Esophagus squamous epithelium (tissue), 4 donors: ENCODE data around the gene ZNF41.

ENCODE experiments used
- POLR2A ChIP-seq, 4 donors: fragments of 450-650 bp; IDR thresholded peaks; one replicate each; pipeline ENCODE4 v1.6.1; 2017; ENCODE audit warnings: antibody characterized with exemption in 4 of 4, mild to moderate bottlenecking in 4 of 4, moderate library complexity in 3 of 4
- TF ChIP-seq, protein P1 (sequence below), 6 experiments: fragments of 450-650 bp in 4 of 6; fragments of 200-600 bp in 2 of 6; sonication (generic) in 2 of 6; IDR thresholded peaks; one replicate each; pipeline ENCODE4 v1.5.1; 2016 to 2019; ENCODE audit warnings: antibody characterized with exemption in 6 of 6, mild to moderate bottlenecking in 4 of 6, moderate library complexity in 4 of 6

DNA sequence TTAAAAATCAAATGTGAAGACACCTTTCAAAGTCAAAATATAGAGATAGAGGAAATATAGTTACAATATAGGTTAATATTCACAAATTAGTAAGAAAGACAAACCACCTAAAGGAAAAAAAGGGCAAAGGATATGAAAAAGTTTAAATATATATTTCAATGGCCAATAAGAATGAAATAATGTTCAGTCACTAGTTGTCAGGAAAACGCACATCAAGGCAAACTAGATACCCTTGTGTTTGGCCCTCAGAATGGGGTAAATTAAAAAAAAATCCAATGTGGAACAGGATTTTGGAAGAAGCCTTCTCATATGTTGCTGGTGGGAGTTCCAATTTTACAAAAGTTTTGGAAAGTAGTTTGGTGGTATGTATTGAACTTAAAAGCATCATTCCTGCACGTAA, 2.4 kb downstream of the ZNF41 start:
- TF ChIP-seq, protein P1, sequence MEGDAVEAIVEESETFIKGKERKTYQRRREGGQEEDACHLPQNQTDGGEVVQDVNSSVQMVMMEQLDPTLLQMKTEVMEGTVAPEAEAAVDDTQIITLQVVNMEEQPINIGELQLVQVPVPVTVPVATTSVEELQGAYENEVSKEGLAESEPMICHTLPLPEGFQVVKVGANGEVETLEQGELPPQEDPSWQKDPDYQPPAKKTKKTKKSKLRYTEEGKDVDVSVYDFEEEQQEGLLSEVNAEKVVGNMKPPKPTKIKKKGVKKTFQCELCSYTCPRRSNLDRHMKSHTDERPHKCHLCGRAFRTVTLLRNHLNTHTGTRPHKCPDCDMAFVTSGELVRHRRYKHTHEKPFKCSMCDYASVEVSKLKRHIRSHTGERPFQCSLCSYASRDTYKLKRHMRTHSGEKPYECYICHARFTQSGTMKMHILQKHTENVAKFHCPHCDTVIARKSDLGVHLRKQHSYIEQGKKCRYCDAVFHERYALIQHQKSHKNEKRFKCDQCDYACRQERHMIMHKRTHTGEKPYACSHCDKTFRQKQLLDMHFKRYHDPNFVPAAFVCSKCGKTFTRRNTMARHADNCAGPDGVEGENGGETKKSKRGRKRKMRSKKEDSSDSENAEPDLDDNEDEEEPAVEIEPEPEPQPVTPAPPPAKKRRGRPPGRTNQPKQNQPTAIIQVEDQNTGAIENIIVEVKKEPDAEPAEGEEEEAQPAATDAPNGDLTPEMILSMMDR (IDR thresholded peaks at IDR 0.05) = no peak
- TF ChIP-seq POLR2A (IDR thresholded peaks at IDR 0.05) = no peak
